GM18526 (cell line): Measurements from ENCODE around the gene MBTPS1.

Experiments used
- POLR2A ChIP-seq: IDR thresholded peaks from 3 replicates; pipeline ENCODE4 v1.6.1; 2011; ENCODE audit not compliant: insufficient read length; ENCODE audit errors: extremely low read depth

MBTPS1 gene

GRCh38 chr16:84141143-84141670 lies 24.5 kb upstream of the MBTPS1 start:
- TF ChIP-seq POLR2A = no peak

DNA sequence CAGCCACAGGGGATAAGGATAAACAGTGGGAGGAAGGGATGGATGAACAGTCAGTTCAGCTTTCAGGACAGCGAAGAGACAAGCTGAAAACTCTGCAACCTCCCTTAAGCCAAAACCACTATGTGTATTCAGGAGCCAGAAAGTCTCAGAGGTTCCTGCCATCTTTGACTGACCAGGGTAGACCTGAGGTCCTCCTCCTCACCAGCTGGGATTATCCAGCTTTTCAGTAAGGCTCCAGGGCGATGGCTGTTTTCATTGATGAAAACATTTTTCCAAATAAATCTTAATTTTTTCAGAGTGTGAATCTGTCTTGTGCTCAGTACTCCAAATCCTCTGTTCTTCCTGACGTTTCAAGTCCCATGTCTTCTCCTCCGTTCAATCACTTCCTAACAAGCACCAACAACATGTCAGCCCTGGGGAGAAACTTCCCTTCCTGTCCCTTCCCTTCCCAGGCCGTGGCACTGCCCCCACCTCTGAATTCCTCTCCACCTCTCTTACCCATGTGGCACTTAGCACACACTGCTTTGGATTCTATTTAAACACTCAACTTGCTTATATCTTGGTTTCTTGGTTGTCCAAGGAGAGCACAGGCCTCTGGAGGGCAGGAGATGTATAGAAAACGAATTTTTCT lies 23.0 kb upstream of the MBTPS1 start:
- TF ChIP-seq POLR2A = no peak

DNA sequence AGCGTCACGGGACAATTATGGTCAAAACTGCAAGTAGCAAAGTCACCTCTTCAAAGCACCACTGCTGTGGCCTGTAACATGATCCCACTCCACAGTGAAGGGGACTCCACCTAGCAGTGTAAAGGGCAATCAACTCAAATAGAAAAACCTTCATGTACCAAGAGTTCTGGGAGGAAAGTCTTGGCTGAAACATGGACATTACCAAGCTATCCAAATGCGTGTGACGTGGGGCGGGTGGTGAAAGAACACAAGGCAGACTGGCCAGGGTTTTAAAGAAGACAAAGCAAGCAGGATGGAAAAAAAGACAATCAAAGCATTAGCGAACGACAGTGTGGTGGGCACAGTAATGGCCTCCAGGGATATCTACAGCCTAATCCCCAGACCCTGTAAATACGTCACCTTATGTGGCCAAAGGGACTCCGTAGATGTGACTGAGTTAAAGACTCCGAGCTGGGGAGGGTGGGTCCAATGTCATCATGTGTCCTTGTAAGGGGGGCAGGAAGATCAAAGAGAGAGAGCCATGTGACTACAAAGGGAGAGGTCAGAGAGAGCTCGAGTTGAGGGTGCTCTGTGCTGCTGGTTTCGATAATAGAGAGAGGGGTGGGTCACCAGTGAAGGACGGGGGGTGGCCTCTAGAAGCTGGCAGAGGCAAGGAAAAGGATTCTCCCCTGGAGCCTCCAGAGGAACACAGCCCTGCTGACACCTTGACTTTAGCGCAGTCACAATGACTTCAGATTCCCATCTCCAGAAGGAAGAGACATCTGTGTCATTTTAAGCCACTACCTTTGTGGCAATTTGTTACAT lies 22.3 kb upstream of the MBTPS1 start:
- TF ChIP-seq POLR2A = no peak

GRCh38 chr16:84138500-84138823 lies 21.7 kb upstream of the MBTPS1 start:
- no peak for TF ChIP-seq POLR2A

GRCh38 chr16:84137769-84138357 lies 21.1 kb upstream of the MBTPS1 start:
- TF ChIP-seq POLR2A = no peak

- no peak for TF ChIP-seq POLR2A
Measured at GRCh38 chr16:84137287-84137686, 20.5 kb upstream of the MBTPS1 start.

DNA sequence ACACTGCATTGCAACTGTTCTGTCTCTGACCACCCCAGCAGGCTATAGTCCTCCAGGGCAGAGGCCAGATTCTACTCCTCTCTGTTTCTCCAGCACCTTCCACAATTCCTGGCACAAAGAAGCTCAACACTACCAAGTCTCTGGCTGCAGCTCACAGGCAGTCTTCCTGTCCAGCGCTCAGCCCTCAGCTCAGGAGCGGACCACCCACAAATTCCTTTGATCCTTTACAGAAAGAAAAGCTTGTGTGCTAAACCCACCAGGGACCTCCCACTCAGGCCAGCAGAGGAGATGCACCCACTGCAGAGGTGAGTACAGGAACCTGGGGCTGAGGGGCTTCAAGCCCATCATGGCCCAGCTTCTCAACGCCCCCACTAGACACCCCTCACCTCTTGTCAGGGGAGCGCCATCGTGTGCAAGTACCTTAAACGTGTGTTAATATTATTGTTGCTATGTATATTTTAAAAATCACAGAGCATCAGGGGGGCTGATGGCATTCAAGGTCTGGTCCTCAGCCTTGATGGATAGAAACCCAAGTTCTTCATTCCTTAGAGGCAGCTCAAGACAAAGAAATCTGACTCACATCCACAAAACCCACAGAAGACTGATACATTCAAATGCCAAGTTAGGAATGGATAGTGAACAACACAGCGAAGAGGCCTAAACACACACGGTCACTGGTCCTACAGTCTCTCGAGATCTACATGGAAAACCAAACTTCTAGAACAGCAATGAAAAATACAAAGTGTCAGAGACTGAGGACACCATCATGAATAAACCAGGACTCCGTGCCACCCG lies 19.8 kb upstream of the MBTPS1 start:
- TF ChIP-seq POLR2A = no peak

DNA sequence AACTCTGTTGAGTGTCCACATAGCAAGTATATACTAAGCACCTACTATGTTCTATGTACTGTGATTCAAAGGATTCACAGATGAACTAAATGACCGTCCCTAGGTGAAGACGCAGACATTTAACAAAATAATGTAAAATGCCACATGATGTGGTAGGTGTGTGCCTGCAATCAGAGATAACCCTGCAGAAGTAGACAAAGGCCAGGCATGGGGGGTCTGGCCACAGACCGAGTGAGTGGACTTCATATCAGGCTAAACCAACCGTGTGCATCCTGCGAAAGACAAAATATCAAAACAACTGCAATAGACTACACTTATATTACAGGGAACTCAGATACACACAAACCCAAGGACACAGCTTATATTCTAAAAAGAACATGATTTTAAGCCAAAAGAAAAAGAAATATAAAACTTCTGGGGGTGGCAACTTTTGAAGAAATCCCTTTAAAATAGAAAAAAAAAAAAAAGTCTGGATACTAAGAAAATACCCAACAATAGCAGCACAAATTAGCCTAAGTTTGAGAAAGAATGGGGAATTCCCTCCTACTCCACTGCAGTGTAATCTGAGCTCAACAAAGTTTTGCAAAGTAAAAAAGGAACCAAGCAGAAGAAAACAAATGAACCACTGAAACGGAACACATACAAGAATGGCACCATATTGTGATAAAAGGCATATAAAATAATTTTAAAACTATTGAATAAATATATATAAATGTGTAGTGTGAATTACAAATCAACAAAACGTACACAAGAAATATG lies 16.0 kb upstream of the MBTPS1 start:
- no peak for TF ChIP-seq POLR2A

GRCh38 chr16:84131117-84131516 lies 14.4 kb upstream of the MBTPS1 start:
- TF ChIP-seq POLR2A = no peak

- TF ChIP-seq POLR2A = no peak
Measured at GRCh38 chr16:84124257-84125073, 7.7 kb upstream of the MBTPS1 start.

DNA sequence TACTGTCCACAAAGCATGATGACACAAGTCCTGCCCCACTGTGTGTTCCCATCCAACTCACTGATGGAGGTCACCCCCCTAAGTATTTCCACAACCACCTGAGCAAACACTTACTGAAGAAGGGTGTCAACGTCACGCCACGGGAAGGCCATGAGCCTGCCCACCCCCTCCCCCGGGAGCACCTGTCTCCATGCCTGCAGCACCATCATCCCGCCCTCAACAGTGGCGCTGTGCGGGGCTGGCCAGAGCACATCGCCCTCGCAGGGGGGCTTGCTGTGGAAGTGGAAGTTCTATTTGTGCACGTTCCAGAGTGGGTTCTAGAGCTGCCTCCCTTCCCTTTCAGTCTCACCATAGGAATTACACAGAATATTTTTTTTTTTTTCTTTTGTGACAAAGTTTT lies 4.3 kb upstream of the MBTPS1 start:
- TF ChIP-seq POLR2A = no peak

DNA sequence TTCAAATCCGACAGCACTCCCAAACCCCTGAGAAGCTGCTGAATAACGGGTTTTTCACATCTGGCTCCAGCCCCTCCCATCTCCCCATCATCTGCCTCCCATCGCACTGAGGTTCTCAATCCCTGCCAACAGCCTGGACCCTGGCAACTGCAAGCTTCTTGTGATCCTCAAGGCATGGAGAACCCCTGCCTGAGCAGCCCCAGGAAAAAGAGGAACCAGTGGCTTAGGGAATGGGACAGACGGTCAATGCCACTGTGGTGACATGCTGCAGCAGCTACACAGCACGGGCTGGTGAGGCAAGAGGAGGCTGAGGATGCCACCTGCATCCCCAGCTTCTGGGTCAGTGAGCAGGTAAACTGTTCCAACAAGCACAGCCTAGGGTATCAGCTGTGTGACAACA lies 3.3 kb upstream of the MBTPS1 start:
- TF ChIP-seq POLR2A = no peak

- TF ChIP-seq POLR2A = no peak
Measured at GRCh38 chr16:84119368-84119767, 2.6 kb upstream of the MBTPS1 start.

GRCh38 chr16:84117494-84117843 lies 727 bp upstream of the MBTPS1 start:
- TF ChIP-seq POLR2A = no peak
